Mesendoderm (in vitro differentiated cells): ENCODE data around the gene CRTC3.

Source experiments
- DNase-seq: peaks from one replicate; pipeline ENCODE4 v3.0.0; 2013
- H2AK5ac ChIP-seq: 2 replicates; pipeline ENCODE4 v1.6.1; 2013; ENCODE audit warnings: low read length, inconsistent platforms
- H2BK120ac ChIP-seq: 2 replicates; pipeline ENCODE4 v1.6.1; 2013; ENCODE audit warnings: low read depth, mild to moderate bottlenecking, low read length, moderate library complexity, mixed read lengths
- H2BK15ac ChIP-seq: replicated peaks from 2 replicates; pipeline ENCODE4 v1.6.1; 2013; ENCODE audit warnings: low read depth, mild to moderate bottlenecking, moderate library complexity
- H2BK5ac ChIP-seq: 2 replicates; pipeline ENCODE4 v1.6.1; 2013; ENCODE audit warnings: low read length, inconsistent platforms
- H3K18ac ChIP-seq: 2 replicates; pipeline ENCODE4 v1.6.1; 2013; ENCODE audit warnings: mild to moderate bottlenecking, low read length, mixed read lengths
- H3K23ac ChIP-seq: one replicate; pipeline ENCODE4 v1.6.1; 2013; ENCODE audit warnings: low read length
- H3K27ac ChIP-seq: 2 replicates; pipeline ENCODE4 v1.5.1; 2013; ENCODE audit warnings: low read depth, mild to moderate bottlenecking, inconsistent platforms, low read length, moderate library complexity
- H3K27me3 ChIP-seq: 2 replicates; pipeline ENCODE4 v1.6.1; 2013; ENCODE audit warnings: low read length, control low read depth, mild to moderate bottlenecking, inconsistent platforms; ENCODE audit not compliant: insufficient read depth, poor library complexity
- H3K36me3 ChIP-seq: 2 replicates; pipeline ENCODE4 v1.6.1; 2013; ENCODE audit warnings: low read length, inconsistent platforms; ENCODE audit not compliant: control insufficient read depth, insufficient read depth
- H3K4ac ChIP-seq: one replicate; pipeline ENCODE4 v1.6.1; 2013; ENCODE audit warnings: low read depth, mild to moderate bottlenecking, low read length, moderate library complexity
- H3K4me1 ChIP-seq: 2 replicates; pipeline ENCODE4 v1.6.1; 2013; ENCODE audit warnings: low read depth, low read length, inconsistent platforms; ENCODE audit not compliant: control insufficient read depth
- H3K4me2 ChIP-seq: 2 replicates; pipeline ENCODE4 v1.6.1; 2013; ENCODE audit warnings: low read length
- H3K4me3 ChIP-seq: 2 replicates; pipeline ENCODE4 v1.5.1; 2013; ENCODE audit warnings: mild to moderate bottlenecking, low read length
- H3K56ac ChIP-seq: one replicate; pipeline ENCODE4 v1.6.1; 2013; ENCODE audit warnings: low read length
- H3K79me1 ChIP-seq: 2 replicates; pipeline ENCODE4 v1.6.1; 2013; ENCODE audit warnings: low read length, inconsistent platforms
- H3K79me2 ChIP-seq: 2 replicates; pipeline ENCODE4 v1.6.1; 2013; ENCODE audit warnings: mild to moderate bottlenecking, low read length; ENCODE audit not compliant: control insufficient read depth, insufficient read depth
- H3K9ac ChIP-seq: 2 replicates; pipeline ENCODE4 v1.6.1; 2013; ENCODE audit warnings: low read length, inconsistent platforms
- H4K5ac ChIP-seq: one replicate; pipeline ENCODE4 v1.6.1; 2013; ENCODE audit warnings: low read length
- H4K8ac ChIP-seq: one replicate; pipeline ENCODE4 v1.6.1; 2013; ENCODE audit warnings: low read depth, mild to moderate bottlenecking, control low read depth, low read length, moderate library complexity
- whole genome bisulfite sequencing: extraction: QIAGEN DNeasy Blood & Tissue Kit; methylation state at CpG from one replicate; pipeline ENCODE4 v1.1.7; 2013; ENCODE audit warnings: low lambda C conversion rate, missing lambda C conversion rate; ENCODE audit not compliant: insufficient coverage; ENCODE audit errors: extremely low coverage; 5-methylcytosine and 5-hydroxymethylcytosine counted together

CRTC3 gene

GRCh38 chr15:90564051-90564450, 34.3 kb downstream of the CRTC3 start:
- no peak overlapping the region for H3K4me2 ChIP-seq
- no peak overlapping the region for H2AK5ac ChIP-seq
- no peak overlapping the region for H4K8ac ChIP-seq
- H3K27me3 ChIP-seq: no peaks in the 10 kb centered on the region
- H3K56ac ChIP-seq: no peak overlapping the region
- WGBS: no CpG with 5 or more reads among the region's 1 CpG
- H3K4ac ChIP-seq: no peak overlapping the region
- DNase-seq: no peak
- no peak overlapping the region for H2BK15ac ChIP-seq
- no peak overlapping the region for H3K9ac ChIP-seq
- no peak overlapping the region for H3K23ac ChIP-seq
- no peak overlapping the region for H2BK5ac ChIP-seq
- H3K4me3 ChIP-seq: no peak overlapping the region
- H3K4me1 ChIP-seq: no peaks in the 10 kb centered on the region
- H2BK120ac ChIP-seq: no peak overlapping the region
- no peak overlapping the region for H3K18ac ChIP-seq
- no peak overlapping the region for H3K27ac ChIP-seq
- H4K5ac ChIP-seq: no peak overlapping the region
- no peaks in the 10 kb centered on the region for H3K79me1 ChIP-seq
- H3K79me2 ChIP-seq: no peaks in the 10 kb centered on the region
- no peaks in the 10 kb centered on the region for H3K36me3 ChIP-seq

- DNase-seq: no peak
- H3K9ac ChIP-seq: no peak overlapping the region
Observed at GRCh38 chr15:90564590-90564989, 34.9 kb downstream of the CRTC3 start.

GRCh38 chr15:90565866-90566265, 36.1 kb downstream of the CRTC3 start:
- H3K36me3 ChIP-seq: no peaks in the 10 kb centered on the region
- H3K27ac ChIP-seq: no peak overlapping the region
- no peak overlapping the region for H2AK5ac ChIP-seq
- no peak overlapping the region for H3K56ac ChIP-seq
- no peak overlapping the region for H3K4ac ChIP-seq
- H3K23ac ChIP-seq: no peak overlapping the region
- no peaks in the 10 kb centered on the region for H3K79me2 ChIP-seq
- H2BK5ac ChIP-seq: no peak overlapping the region
- H2BK15ac ChIP-seq: no peak overlapping the region
- no peak overlapping the region for H2BK120ac ChIP-seq
- no peaks in the 10 kb centered on the region for H3K27me3 ChIP-seq
- no peaks in the 10 kb centered on the region for H3K4me1 ChIP-seq
- no peak overlapping the region for H3K9ac ChIP-seq
- no peak overlapping the region for H4K5ac ChIP-seq
- no peak overlapping the region for H3K4me3 ChIP-seq
- no peak overlapping the region for H3K18ac ChIP-seq
- no peak for DNase-seq
- no peak overlapping the region for H4K8ac ChIP-seq
- H3K79me1 ChIP-seq: no peaks in the 10 kb centered on the region
- no peak overlapping the region for H3K4me2 ChIP-seq

More at GRCh38 chr15:90564590-90564989, 34.9 kb downstream of the CRTC3 start:
- Histone ChIP-seq H3K36me3 (no peaks in the 10 kb centered on the region), H3K23ac (no peak overlapping the region), H3K79me2 (no peaks in the 10 kb centered on the region), H3K4ac (no peak overlapping the region), H4K8ac (no peak overlapping the region), H3K18ac (no peak overlapping the region), H3K79me1 (no peaks in the 10 kb centered on the region), H2AK5ac (no peak overlapping the region), H2BK120ac (no peak overlapping the region), H3K4me1 (no peaks in the 10 kb centered on the region), H3K4me3 (no peak overlapping the region), H3K27ac (no peak overlapping the region), H2BK15ac (no peak overlapping the region), H3K4me2 (no peak overlapping the region), H3K56ac (no peak overlapping the region), H3K27me3 (no peaks in the 10 kb centered on the region), H2BK5ac (no peak overlapping the region), H4K5ac (no peak overlapping the region)
- no CpG with 5 or more reads among the region's 2 CpGs for WGBS

DNA sequence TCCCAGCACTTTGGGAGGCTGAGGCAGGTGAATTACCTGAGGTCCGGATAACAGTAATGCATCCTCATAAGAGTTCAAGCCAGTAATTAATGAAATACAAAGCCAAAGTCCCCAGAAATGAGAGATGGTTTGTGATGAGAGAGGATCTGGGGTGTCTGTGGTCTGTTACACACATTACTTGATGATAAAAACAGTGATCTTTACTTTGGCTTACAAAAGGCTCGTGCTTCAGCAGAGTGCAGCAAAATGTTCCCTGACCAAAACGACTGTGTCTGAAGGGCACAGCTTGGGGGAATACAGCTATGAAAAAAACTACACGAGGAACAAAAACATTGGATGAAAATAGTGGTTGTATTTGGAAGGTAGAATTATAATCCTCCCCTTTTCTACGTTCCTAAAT, 40.9 kb downstream of the CRTC3 start:
- no peak overlapping the region for H3K9ac ChIP-seq
- H3K4me2 ChIP-seq: no peak overlapping the region
- no peak overlapping the region for H2BK5ac ChIP-seq
- H3K4ac ChIP-seq: no peak overlapping the region
- H3K4me1 ChIP-seq: no peaks in the 10 kb centered on the region
- H3K27me3 ChIP-seq: no peaks in the 10 kb centered on the region
- H2BK120ac ChIP-seq: no peak overlapping the region
- H3K79me1 ChIP-seq: no peaks in the 10 kb centered on the region
- no peak for DNase-seq
- WGBS: no CpG with 5 or more reads among the region's 5 CpGs
- H3K56ac ChIP-seq: no peak overlapping the region
- no peaks in the 10 kb centered on the region for H3K36me3 ChIP-seq
- H2BK15ac ChIP-seq: no peak overlapping the region
- no peaks in the 10 kb centered on the region for H3K79me2 ChIP-seq
- H3K27ac ChIP-seq: no peak overlapping the region
- H3K23ac ChIP-seq: no peak overlapping the region
- no peak overlapping the region for H3K18ac ChIP-seq
- no peak overlapping the region for H2AK5ac ChIP-seq
- no peak overlapping the region for H3K4me3 ChIP-seq
- no peak overlapping the region for H4K5ac ChIP-seq
- no peak overlapping the region for H4K8ac ChIP-seq

GRCh38 chr15:90571063-90571541, 41.4 kb downstream of the CRTC3 start:
- no peak overlapping the region for H3K27ac ChIP-seq
- DNase-seq: no peak
- no peak overlapping the region for H2BK15ac ChIP-seq

GRCh38 chr15:90572893-90573292, 43.2 kb downstream of the CRTC3 start:
- H4K5ac ChIP-seq: no peak overlapping the region
- no peak overlapping the region for H3K9ac ChIP-seq
- no peaks in the 10 kb centered on the region for H3K79me1 ChIP-seq
- no peaks in the 10 kb centered on the region for H3K27me3 ChIP-seq
- H3K4me2 ChIP-seq: no peak overlapping the region
- DNase-seq: no peak
- no peak overlapping the region for H2AK5ac ChIP-seq
- WGBS: no CpG with 5 or more reads among the region's 3 CpGs
- H3K18ac ChIP-seq: no peak overlapping the region
- H2BK120ac ChIP-seq: no peak overlapping the region
- H2BK15ac ChIP-seq: no peak overlapping the region
- H3K23ac ChIP-seq: no peak overlapping the region
- H3K27ac ChIP-seq: no peak overlapping the region
- H3K4me1 ChIP-seq: no peaks in the 10 kb centered on the region
- H3K36me3 ChIP-seq: no peaks in the 10 kb centered on the region
- H3K56ac ChIP-seq: no peak overlapping the region
- H3K4ac ChIP-seq: no peak overlapping the region
- no peak overlapping the region for H2BK5ac ChIP-seq
- H4K8ac ChIP-seq: no peak overlapping the region
- no peaks in the 10 kb centered on the region for H3K79me2 ChIP-seq
- no peak overlapping the region for H3K4me3 ChIP-seq

More at GRCh38 chr15:90571063-90571541, 41.4 kb downstream of the CRTC3 start:
- Histone ChIP-seq H2BK5ac (no peak overlapping the region), H3K36me3 (no peaks in the 10 kb centered on the region), H3K4ac (no peak overlapping the region), H3K18ac (no peak overlapping the region), H3K79me1 (no peaks in the 10 kb centered on the region), H3K9ac (no peak overlapping the region), H3K4me2 (no peak overlapping the region), H4K8ac (no peak overlapping the region), H3K27me3 (no peaks in the 10 kb centered on the region), H3K79me2 (no peaks in the 10 kb centered on the region), H3K56ac (no peak overlapping the region), H3K4me3 (no peak overlapping the region), H3K23ac (no peak overlapping the region), H4K5ac (no peak overlapping the region), H3K4me1 (no peaks in the 10 kb centered on the region), H2BK120ac (no peak overlapping the region), H2AK5ac (no peak overlapping the region)
- no CpG with 5 or more reads among the region's 4 CpGs for WGBS
